Hematopoietic multipotent progenitor cell treated with erythropoietin and hydrocortisone succinate and interleukin-3 and kit ligand, for 17 days (in vitro differentiated cells): ENCODE data around the gene MARCHF3.
"Not testable (repeated sequence)": the region's sequence is repeated elsewhere in the genome, so short reads cannot be mapped to it uniquely, and the experiment has no call there.

ENCODE experiments used
- DNase-seq: peaks from one replicate; pipeline ENCODE4 v3.0.0-alpha.2; 2015; ENCODE audit warnings: low spot score

The MARCHF3 gene

DNA sequence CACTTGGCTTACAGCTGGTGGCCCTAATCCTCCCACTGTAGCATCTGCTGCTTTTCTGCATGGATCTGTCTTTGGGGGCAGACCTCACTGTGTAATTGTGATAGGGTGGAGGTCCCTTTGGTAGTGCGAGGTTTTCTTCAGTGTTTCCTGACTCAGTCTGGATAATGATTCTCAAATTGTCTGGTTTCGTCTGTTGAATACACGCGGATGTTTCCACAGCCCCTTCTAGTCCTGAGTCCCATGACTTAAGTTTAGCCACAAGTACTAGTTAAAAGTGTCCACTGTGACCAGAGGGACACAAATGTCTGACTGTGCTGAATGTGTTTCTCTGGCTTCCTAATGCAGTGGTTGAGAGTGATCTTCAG lies 182.9 kb downstream of the MARCHF3 start:
- DNase-seq, result no peak

DNA sequence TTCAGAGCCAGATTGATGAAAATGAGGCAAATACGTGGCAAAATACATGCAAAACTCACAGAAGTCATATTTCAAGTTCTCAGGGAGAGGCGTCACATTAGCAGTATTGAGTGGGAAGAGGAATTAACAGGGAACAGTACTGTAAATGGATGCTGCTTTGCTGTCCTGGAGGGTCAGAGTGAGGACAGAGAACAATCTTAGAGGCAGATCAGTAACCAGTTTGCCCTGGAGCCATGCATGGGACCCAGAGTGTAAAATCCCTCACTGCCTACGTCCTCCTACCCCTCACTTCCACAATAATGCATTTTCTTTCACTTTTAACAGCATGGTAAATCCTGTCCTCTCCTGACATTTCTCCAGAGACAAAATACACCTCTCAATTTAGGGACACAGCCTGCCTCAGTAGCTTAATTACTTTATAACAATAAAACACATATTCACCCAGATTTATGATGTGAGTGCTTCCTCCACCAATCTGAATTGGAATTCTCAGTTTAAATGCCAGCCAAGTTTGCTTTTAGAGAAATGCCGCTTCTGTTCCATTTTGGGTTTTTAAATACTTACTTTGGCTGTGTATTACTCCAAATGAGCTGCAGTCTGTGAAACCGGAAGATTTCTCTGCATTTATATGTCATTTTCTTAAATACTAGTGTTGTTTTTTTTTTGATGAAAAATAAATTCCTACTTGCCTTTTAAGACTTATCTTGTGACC lies 183.5 kb downstream of the MARCHF3 start:
- no peak for DNase-seq

DNA sequence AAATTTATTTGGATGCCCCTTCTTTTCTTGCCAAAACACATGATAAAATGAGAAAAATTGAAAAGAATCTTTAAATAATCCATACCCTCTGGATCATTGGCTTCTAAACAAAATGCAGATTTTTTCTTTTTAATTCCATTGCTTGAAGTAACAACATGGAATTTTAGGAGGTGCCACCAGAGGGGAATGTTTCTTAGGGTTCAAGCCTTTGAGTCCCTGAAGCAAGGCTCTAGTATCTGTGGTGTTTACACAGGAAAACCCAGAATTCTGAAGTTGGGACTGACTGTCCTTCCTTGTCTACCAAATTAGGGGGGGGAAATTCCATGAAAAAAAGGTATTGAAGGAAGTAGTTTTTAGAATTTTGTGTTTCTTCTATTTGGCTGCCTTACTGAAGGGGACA lies 184.0 kb downstream of the MARCHF3 start:
- DNase-seq, result peak; percentile 70

DNA sequence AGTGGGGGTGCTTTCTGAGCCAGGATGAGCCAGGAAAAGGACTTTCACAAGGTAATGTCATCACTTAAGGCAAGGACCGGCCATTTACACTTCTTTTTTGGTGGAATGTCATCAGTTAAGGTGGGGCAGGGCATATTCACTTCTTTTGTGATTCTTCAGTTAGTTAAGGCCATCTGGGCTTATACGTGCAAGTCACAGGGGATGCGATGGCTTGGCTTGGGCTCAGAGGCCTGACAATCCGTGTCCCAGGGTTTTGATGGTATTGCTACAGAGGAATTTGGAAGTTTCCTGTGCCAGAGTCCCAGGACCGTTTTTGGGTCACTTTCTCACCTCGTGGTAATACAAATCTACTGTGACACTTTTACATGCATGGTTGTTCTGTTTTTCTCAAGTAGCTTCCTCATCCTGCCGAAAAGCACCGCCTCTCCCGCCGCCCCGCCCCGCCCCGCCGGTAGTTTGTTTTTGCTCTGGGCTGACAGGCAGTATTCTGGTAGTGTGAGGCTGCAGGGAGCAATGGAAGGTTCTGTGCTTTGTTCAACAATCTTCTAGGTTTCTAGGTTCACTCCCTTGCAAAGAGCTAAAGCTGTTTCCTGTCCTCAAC lies 184.8 kb downstream of the MARCHF3 start:
- peak; percentile 71 for DNase-seq

DNA sequence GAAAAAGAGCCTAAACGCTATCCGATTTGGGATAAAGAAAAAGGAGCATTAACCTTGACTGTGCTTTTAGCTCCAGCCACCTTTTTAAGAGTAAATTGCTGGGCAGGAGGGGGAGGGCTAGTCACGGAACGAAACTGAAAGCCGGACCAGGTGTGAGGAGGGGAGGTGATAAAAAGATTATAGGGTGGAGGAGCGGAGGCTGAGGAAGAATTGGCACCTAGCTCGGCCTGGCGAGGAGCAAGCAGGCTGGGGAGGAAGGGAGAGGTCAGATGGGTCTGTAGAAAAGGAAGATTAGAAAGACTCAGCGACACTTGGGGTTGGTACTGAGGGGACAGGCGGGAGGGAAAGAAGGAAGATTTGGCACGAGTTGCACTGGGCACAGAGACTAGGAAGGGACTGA lies 187.0 kb downstream of the MARCHF3 start:
- DNase-seq, result not testable (repeated sequence)

DNA sequence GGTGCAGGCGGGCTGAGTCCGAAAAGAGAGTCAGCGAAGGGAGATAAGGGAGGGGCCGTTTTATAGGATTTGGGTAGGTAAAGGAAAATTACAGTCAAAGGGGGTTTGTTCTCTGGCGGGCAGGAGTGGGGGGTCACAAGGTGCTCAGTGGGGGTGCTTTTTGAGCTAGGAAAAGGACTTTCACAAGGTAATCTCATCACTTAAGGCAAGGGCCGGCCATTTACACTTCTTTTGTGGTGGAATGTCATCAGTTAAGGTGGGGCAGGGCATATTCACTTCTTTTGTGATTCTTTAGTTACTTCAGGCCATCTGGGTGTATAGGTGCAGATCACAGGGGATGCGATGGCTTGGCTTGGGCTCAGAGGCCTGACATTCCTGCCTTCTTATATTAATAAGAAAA lies 191.0 kb downstream of the MARCHF3 start:
- not testable (repeated sequence) for DNase-seq

DNA sequence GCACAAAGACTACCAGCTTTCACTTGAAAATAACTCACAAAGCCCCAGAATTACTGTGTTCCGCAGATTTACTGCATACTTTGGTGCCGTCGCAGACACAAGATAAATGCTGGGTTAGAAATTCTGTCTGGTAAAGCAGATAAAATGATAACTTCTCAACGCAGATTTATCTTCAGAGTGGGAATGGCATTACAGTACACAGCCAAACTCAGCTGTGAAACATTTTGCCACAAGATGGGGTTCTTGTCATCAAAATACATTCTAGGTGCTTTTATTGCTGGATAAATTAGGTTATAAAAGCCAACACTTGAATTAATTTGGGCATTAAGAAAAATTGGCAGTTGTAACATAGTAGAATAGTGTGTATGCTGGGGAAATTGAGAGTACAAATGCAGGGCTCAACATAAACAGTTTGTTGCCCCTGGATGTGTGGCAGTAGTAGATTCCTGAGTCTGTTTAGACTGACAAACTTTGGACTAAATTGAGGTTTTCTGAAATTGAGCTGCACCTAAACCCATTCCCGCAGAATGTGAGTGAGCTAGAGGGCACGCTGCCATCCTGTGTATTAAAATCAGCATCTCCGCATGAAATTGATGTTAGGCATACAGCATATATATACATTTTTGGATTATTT lies 192.3 kb downstream of the MARCHF3 start:
- peak; percentile 79 for DNase-seq

DNA sequence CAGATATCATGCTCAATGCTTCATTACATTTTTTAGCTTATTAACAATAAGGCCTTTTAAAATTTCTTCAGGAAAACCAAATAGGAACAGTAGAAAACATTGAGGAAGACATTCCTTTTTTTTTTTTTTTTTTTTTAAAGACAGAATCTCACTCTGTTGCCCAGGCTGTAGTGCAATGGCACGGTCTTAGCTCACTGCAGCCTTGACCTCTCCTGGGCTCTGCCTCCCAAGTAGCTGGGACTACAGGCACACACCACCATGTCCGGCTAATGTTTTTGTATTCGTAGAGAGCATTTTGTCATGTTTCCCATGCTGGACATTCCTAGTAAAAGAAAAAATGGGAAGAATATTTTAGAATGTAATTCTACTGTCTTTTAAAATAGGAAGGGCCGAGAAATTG lies 193.1 kb downstream of the MARCHF3 start:
- no peak for DNase-seq

DNA sequence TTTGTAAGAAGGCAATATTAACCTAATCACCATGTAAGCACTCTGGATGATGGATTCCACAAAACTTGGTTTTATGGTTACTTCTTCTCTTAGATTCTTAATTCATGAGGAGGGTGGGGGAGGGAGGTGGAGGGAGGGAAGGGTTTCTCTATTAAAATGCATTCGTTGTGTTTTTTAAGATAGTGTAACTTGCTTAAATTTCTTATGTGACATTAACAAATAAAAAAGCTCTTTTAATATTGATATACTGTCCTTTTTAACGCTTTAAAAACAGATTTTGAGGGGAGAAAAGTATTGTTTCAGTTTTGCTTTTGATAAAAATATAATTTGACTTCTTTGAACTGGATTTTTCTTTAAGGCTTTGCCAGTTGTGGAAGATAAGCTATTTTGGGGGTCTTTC lies 193.6 kb downstream of the MARCHF3 start:
- DNase-seq, result no peak

DNA sequence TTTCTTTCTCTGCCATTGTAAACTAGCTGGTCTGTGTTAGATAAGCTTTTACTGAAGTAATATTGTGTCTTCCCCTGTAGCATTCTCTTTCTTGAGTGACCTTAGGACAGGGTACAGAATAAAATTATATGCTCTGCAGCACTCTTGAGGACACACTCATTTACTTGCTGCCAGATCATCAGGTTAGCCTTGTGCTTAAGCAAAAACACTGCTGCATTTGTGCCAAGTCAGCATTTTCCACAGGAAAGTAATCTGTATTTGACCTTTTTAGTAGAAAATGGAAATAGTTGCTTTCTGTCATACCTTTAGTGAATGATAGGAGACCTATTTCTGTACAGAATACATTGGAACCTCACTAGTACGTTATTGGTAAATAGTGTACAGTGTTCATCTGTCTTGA lies 199.2 kb downstream of the MARCHF3 start:
- DNase-seq, result no peak

DNA sequence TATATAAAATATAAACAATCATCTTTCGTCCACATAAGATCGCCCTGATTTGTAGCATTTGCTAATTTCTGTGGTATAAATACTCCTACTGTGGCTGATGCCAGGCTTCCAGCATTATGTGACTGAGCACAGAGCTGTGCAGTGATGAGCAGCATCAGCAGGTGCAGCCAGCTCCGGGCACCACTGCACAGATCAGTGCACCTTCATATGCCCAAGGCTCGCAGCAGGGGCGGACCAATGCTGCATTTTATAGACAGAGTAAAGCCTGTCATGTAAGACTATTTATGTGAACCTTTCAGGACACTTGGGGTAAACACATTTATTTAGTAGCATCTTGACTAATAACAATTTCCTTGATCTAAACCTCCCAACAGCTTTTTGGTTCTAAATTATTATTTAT lies 200.3 kb downstream of the MARCHF3 start:
- DNase-seq, result no peak

DNA sequence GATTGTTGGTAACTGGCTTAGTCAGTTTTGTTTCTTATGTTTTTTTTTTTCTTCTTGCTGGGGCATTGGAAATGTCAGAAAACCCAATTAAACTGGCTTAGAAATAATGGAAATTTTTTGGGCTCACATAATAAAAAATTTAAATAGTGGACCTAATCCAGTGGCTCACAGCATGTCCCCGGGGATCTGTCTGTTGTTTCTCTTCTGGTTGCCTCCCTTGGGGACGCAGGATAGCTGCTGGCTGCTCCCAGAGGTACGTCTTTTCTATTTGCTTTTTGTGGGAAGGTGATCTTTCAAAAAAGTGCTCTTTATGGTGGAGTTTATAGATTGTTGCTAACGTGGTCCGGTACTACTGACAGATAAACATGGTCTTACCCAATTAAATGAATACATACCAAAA lies 201.3 kb downstream of the MARCHF3 start:
- no peak for DNase-seq

DNA sequence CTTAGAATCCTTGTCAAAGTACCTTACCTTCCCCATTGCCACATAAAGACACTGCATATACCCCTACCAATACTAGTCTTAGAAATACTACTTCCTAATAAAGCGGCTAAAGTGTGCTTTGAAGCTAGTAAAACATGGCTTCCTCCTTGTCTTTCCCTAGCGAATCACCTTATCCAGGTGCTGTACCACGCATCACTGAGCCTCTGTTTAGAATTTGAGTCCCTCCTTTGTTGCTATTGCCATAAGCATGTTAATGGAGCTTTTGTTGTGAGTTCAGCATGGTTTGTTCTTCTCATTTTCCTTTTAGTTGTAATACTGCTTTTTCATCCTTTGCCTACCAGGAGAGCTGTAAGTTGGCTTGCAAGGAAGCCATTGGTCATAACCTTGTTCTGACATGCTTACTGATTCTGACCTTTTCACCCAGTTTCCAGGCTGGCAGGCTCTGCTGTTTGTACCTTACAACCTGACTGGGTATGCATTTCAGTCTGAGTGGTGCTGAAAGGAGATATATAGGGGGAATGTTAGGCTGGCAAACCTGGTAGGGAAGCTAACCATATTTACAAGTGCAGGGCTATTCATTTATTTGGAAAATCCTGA lies 203.6 kb downstream of the MARCHF3 start:
- no peak for DNase-seq

DNA sequence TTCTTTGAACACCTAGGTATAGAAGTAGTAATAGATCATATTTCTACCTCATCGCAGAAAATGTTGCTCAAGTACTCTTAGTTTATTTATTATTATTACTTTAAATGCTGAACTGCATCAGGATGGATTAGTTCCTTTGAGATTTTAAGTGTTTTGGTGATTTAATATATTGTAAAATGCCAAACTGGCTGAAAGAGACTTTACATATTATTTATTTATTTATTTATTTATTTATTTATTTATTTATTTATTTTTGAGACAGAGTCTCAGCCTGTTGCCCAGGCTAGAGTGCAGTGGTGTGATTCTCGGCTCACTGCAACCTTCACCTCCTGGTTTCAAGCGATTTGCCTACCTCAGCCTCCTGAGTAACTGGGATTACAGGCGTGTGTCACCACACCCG lies 211.1 kb downstream of the MARCHF3 start:
- DNase-seq, result no peak

DNA sequence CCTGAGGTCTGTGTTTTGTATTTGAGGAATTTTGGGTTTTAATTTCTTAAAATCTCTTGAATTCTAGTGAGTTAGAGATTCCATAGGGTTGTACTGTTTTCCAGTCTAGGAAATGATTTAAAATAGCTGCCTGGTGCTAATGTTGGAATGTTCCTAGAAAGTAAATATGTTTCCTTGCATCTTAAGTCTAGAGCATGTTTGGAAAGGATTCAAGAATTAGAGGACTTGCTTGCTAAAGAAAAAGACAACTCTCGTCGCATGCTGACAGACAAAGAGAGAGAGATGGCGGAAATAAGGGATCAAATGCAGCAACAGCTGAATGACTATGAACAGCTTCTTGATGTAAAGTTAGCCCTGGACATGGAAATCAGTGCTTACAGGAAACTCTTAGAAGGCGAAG lies 211.6 kb downstream of the MARCHF3 start:
- DNase-seq, result no peak
